ENCODE measurements around the gene PPP1R16B.

GRCh38 chr20:38905375-38905774 is 99.9 kb downstream of the PPP1R16B start:
- TF ChIP-seq, protein P1, sequence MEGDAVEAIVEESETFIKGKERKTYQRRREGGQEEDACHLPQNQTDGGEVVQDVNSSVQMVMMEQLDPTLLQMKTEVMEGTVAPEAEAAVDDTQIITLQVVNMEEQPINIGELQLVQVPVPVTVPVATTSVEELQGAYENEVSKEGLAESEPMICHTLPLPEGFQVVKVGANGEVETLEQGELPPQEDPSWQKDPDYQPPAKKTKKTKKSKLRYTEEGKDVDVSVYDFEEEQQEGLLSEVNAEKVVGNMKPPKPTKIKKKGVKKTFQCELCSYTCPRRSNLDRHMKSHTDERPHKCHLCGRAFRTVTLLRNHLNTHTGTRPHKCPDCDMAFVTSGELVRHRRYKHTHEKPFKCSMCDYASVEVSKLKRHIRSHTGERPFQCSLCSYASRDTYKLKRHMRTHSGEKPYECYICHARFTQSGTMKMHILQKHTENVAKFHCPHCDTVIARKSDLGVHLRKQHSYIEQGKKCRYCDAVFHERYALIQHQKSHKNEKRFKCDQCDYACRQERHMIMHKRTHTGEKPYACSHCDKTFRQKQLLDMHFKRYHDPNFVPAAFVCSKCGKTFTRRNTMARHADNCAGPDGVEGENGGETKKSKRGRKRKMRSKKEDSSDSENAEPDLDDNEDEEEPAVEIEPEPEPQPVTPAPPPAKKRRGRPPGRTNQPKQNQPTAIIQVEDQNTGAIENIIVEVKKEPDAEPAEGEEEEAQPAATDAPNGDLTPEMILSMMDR (IDR thresholded peaks at IDR 0.05; ENCODE audit: poor library complexity): no peak
- no peak for TF ChIP-seq EZH2 (IDR thresholded peaks at IDR 0.05; ENCODE audit: borderline replicate concordance)
